Esophagus (tissue), 2 donors: ENCODE measurements around the gene GPC3. TPM values are rescaled to one million over a fixed set of nuclear protein-coding genes. Genes with fewer than 3 reads are reported as not detected.

Experiments
- H3K27ac ChIP-seq, 2 donors: one replicate each; pipeline ENCODE4 v1.5.1; 2013; ENCODE audit warnings: low read depth in 2 of 2, mild to moderate bottlenecking in 2 of 2, inconsistent platforms in 1 of 2, low read length in 1 of 2, moderate library complexity in 1 of 2
- H3K27me3 ChIP-seq, 2 donors: one replicate each; pipeline ENCODE4 v1.6.1; 2013; ENCODE audit warnings: low read length in 2 of 2, control low read depth in 1 of 2, mild to moderate bottlenecking in 1 of 2; ENCODE audit not compliant: insufficient read depth in 2 of 2, control insufficient read depth in 1 of 2
- H3K36me3 ChIP-seq, 2 donors: one replicate each; pipeline ENCODE4 v1.6.1; 2013; ENCODE audit warnings: low read length in 1 of 2; ENCODE audit not compliant: control insufficient read depth in 2 of 2, insufficient read depth in 2 of 2
- H3K4me1 ChIP-seq, 2 donors: one replicate each; pipeline ENCODE4 v1.6.1; 2013; ENCODE audit warnings: low read length in 1 of 2; ENCODE audit not compliant: control insufficient read depth in 2 of 2, insufficient read depth in 2 of 2
- H3K4me3 ChIP-seq, 2 donors: one replicate each; pipeline ENCODE4 v1.5.1; 2013; ENCODE audit warnings: low read length in 2 of 2, mild to moderate bottlenecking in 2 of 2, low read depth in 1 of 2, moderate library complexity in 1 of 2
- H3K9me3 ChIP-seq, 2 donors: one replicate each; pipeline ENCODE4 v1.6.1; 2013; ENCODE audit warnings: mild to moderate bottlenecking in 2 of 2, low read depth in 1 of 2, low read length in 1 of 2, moderate library complexity in 1 of 2; ENCODE audit not compliant: control insufficient read depth in 2 of 2, insufficient read depth in 1 of 2
- WGBS, 2 donors: extraction: QIAGEN DNeasy Blood & Tissue Kit; methylation state at CpG; one replicate each; pipeline ENCODE4 v1.1.7; 2013; 5-methylcytosine and 5-hydroxymethylcytosine counted together
- polyA plus RNA-seq, 2 donors: library from polyadenylated mRNA; stranded (reverse); fragments of 200-250 nt; gene quantifications; one replicate each; pipeline ENCODE4 v1.2.3, GENCODE V29; 2013
- donor health status: healthy with polysubstance abuse.
- donor health status: Bipolar disorder and iron deficiency.

Gene GPC3
- polyA plus RNA-seq, 2 donors, result 0.10 to 0.39 TPM

DNA sequence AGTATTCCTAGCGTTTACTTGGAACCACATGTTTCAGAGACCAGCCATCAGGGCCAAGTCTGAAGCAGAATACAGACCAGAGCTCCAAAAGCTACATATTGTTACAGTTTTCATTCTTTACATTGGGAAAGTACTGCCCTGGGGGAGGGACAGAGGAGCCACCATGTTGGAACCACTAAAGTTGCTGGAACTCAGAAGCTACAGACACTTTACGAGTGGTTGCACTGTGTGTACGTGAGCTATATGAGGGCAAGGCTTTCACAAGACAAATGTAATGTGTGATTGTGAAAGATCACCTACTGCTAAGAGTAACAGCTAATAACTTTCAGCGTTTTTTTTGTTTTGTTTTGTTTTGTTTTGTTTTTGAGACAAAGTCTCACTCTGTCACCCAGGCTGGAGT is 11.7 kb downstream of the GPC3 start:
- no peaks in the 10 kb centered on the region for H3K4me1 ChIP-seq
- H3K4me3 ChIP-seq, result no peak overlapping the region
- no peaks in the 10 kb centered on the region for H3K9me3 ChIP-seq
- no peaks in the 10 kb centered on the region for H3K36me3 ChIP-seq
- no peak overlapping the region for H3K27ac ChIP-seq
- 76 to 87% methylated on average over 4 of the region's 4 CpGs for WGBS, 2 donors
- H3K27me3 ChIP-seq, result peaks cover 0 to 3% of the 10 kb centered on the region in 2 donors

GRCh38 chrX:133972916-133973315 is 12.5 kb downstream of the GPC3 start:
- peaks cover 0 to 3% of the 10 kb centered on the region in 2 donors for H3K27me3 ChIP-seq
- no peak overlapping the region for H3K27ac ChIP-seq
- H3K9me3 ChIP-seq, result no peaks in the 10 kb centered on the region
- no peak overlapping the region for H3K4me3 ChIP-seq
- no peaks in the 10 kb centered on the region for H3K36me3 ChIP-seq
- 79 to 88% methylated on average over 4 of the region's 4 CpGs for WGBS, 2 donors
- no peaks in the 10 kb centered on the region for H3K4me1 ChIP-seq

DNA sequence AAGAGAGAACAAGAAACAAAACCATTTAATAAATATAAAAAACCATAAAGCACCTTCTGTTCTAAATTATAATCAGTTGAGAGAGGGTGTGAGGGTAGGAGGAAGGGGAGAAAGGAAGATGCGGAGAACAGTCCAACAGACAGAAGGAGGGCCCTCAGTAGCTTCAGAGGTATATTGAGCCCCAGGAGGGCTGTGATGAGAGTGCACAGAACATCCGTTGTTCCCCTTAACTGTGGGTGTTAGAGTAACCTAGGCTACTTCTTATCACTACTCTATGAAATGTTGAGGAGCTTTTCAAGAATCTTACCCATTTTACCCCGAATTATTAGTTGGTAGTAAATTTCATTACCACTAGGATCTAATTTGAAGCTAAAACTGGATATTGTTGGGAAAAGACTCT is 13.8 kb downstream of the GPC3 start:
- 69 to 90% methylated on average over 3 of the region's 3 CpGs for WGBS, 2 donors
- Histone ChIP-seq H3K4me1 (no peaks in the 10 kb centered on the region), H3K36me3 (no peaks in the 10 kb centered on the region), H3K27me3 (peaks cover 0 to 3% of the 10 kb centered on the region in 2 donors), H3K4me3 (no peak overlapping the region), H3K9me3 (no peaks in the 10 kb centered on the region), H3K27ac (no peak overlapping the region)

DNA sequence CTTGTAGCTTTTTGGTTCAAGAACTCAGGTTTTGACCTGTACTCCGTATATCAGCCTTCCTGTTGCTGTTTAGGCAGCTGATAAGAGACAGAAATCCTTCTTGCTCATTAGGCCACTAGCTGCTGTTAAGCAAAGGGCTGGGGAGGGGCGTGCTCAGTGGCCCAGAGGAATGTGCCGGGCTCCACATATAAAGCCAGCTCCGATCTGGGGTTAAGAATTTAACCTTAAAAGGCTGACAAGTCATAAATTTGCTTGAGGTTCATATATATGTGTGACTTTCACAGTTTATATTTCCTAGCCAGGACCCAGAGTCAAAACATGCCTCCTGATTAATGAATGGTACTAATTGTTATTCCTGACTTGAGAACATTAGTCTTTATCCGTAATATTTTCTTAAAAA is 15.3 kb downstream of the GPC3 start:
- H3K36me3 ChIP-seq, result no peaks in the 10 kb centered on the region
- WGBS, 2 donors, result 41 to 66% methylated on average over 5 of the region's 5 CpGs

DNA sequence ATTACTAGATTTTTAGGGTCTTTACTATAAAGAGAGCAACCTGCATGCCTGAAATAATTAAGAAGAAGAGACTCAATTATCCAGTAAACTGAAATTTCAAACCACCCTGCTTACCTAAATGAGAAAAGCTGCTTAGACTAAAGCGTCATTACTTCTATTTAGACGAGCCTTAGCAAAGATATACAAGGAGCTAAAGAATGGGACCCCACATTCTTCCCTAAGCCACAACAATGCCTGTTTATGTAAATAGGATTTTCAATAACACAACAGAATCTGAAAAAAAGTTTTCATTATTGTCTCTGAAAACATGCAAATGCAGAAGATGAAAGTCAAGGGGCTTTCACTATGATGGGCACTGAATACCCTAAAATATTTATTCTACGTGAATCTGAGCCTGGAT is 16.2 kb downstream of the GPC3 start:
- Histone ChIP-seq H3K36me3 (no peaks in the 10 kb centered on the region), H3K4me3 (no peak overlapping the region), H3K9me3 (no peaks in the 10 kb centered on the region), H3K27me3 (peaks cover 0 to 5% of the 10 kb centered on the region in 2 donors), H3K4me1 (no peaks in the 10 kb centered on the region), H3K27ac (no peak overlapping the region)
- WGBS, 2 donors, result 57 to 79% methylated on average over 3 of the region's 3 CpGs

More for the DNA sequence above, 15.3 kb downstream of the GPC3 start:
- H3K27me3 ChIP-seq, result peaks cover 0 to 8% of the 10 kb centered on the region in 2 donors
- H3K27ac ChIP-seq, result no peak overlapping the region
- H3K9me3 ChIP-seq, result no peaks in the 10 kb centered on the region
- no peaks in the 10 kb centered on the region for H3K4me1 ChIP-seq
- H3K4me3 ChIP-seq, result no peak overlapping the region

- no peak overlapping the region for H3K4me3 ChIP-seq
- WGBS, 2 donors, result 76 to 94% methylated on average over 5 of the region's 5 CpGs
- no peaks in the 10 kb centered on the region for H3K4me1 ChIP-seq
Measured at GRCh38 chrX:133968109-133968508, 17.3 kb downstream of the GPC3 start.

DNA sequence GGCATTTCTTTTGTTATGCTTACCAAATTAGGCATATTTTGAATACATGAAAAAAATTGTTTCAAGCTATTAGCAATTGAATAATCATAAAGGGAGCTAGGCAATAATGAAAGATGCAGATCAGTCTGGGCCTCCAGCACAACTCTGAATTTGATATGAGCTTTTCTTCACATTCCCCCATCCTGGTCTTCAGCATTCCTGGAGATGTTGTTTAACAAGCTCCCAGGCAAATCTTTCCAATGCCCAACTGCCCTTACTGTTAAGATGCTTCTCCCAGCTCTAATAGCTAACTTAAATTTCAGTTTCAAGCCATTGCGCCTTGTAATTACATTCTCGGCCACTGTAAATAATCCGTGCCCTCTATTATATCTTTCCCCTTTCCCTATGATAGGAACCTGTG is 19.2 kb downstream of the GPC3 start:
- H3K27me3 ChIP-seq, result peaks cover 0 to 5% of the 10 kb centered on the region in 2 donors
- no peak overlapping the region for H3K27ac ChIP-seq
- H3K9me3 ChIP-seq, result no peaks in the 10 kb centered on the region
- 81 to 97% methylated on average over 3 of the region's 3 CpGs for WGBS, 2 donors
- H3K36me3 ChIP-seq, result no peaks in the 10 kb centered on the region
- no peaks in the 10 kb centered on the region for H3K4me1 ChIP-seq
- no peak overlapping the region for H3K4me3 ChIP-seq

More at GRCh38 chrX:133968109-133968508, 17.3 kb downstream of the GPC3 start:
- H3K36me3 ChIP-seq, result no peaks in the 10 kb centered on the region
- H3K9me3 ChIP-seq, result no peaks in the 10 kb centered on the region
- peaks cover 0 to 5% of the 10 kb centered on the region in 2 donors for H3K27me3 ChIP-seq
- no peak overlapping the region for H3K27ac ChIP-seq

GRCh38 chrX:133965321-133965720 is 20.1 kb downstream of the GPC3 start:
- Histone ChIP-seq H3K27me3 (peaks cover 0 to 5% of the 10 kb centered on the region in 2 donors), H3K36me3 (no peaks in the 10 kb centered on the region), H3K9me3 (no peaks in the 10 kb centered on the region), H3K27ac (no peak overlapping the region), H3K4me3 (no peak overlapping the region), H3K4me1 (no peaks in the 10 kb centered on the region)
- WGBS, 2 donors, result 81 to 96% methylated on average over 3 of the region's 3 CpGs

DNA sequence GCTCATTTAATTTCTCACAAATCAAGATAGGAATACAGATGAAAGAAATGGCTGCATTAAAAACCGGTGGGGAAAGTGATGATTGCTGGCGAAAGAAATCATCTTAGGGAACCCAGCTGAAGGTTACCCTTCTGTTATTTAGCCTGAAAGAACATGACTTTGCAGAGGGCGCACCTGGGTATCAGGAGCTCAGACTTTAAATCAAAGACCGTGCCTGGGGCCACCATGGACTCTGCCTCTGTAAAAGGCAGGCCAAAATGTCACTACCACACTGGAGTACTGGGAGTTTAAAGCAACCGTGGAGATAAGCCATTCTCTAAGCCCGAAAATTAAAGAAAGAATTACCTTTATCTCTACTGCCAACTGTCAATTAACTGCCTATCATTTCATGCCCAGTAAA is 24.3 kb downstream of the GPC3 start:
- H3K36me3 ChIP-seq, result no peaks in the 10 kb centered on the region
- H3K9me3 ChIP-seq, result no peaks in the 10 kb centered on the region
- H3K27me3 ChIP-seq, result peaks cover 0 to 6% of the 10 kb centered on the region in 2 donors
- WGBS, 2 donors, result 74 to 88% methylated on average over 6 of the region's 6 CpGs
- no peak overlapping the region for H3K4me3 ChIP-seq
- H3K27ac ChIP-seq, result no peak overlapping the region
- no peaks in the 10 kb centered on the region for H3K4me1 ChIP-seq

GRCh38 chrX:133959972-133960371 is 25.4 kb downstream of the GPC3 start:
- Histone ChIP-seq H3K4me3 (no peak overlapping the region), H3K27me3 (peaks cover 0 to 2% of the 10 kb centered on the region in 2 donors), H3K9me3 (no peaks in the 10 kb centered on the region), H3K27ac (no peak overlapping the region), H3K36me3 (no peaks in the 10 kb centered on the region), H3K4me1 (no peaks in the 10 kb centered on the region)
- 90 to 93% methylated on average over 2 of the region's 2 CpGs for WGBS, 2 donors
